Naive B cell (primary cell): ENCODE results near the gene MLLT6. TPM values are rescaled to one million over a fixed set of nuclear protein-coding genes. Genes with fewer than 3 reads are reported as not detected.

Experiments used
- ATAC-seq, 2 donors: fragments of 150-1000 bp; cut with Tn5 transposase; 2 replicates each; pipeline ENCODE4 v1.10.0; 2021; ENCODE audit warnings: low read depth in 2 of 2, mild to moderate bottlenecking in 2 of 2, moderate library complexity in 2 of 2
- DNase-seq: peaks from one replicate; pipeline ENCODE4 v3.0.0; 2022
- H3K27ac Mint-ChIP-seq, 6 donors: one replicate each; pipeline ENCODE4 v1.8.0; 2020 to 2022; ENCODE audit warnings: mild to moderate bottlenecking in 6 of 6, mixed read lengths in 6 of 6, moderate library complexity in 5 of 6, inconsistent platforms in 2 of 6
- H3K27me3 Mint-ChIP-seq, 3 donors: one replicate each; pipeline ENCODE4 v1.8.0; 2021 to 2022; ENCODE audit warnings: mixed read lengths in 3 of 3, mild to moderate bottlenecking in 1 of 3
- H3K36me3 Mint-ChIP-seq, 2 donors: one replicate each; pipeline ENCODE4 v1.8.0; 2020 to 2022; ENCODE audit warnings: mixed read lengths in 2 of 2, inconsistent platforms in 1 of 2, mild to moderate bottlenecking in 1 of 2
- H3K4me1 Mint-ChIP-seq, 3 donors: one replicate each; pipeline ENCODE4 v1.8.0; 2020 to 2022; ENCODE audit warnings: mixed read lengths in 3 of 3, inconsistent platforms in 1 of 3, mild to moderate bottlenecking in 1 of 3, moderate library complexity in 1 of 3
- H3K4me3 Mint-ChIP-seq, 8 donors: one replicate each; pipeline ENCODE4 v1.8.0; 2020 to 2022; ENCODE audit warnings: mild to moderate bottlenecking in 8 of 8, mixed read lengths in 8 of 8, moderate library complexity in 8 of 8, inconsistent platforms in 2 of 8
- H3K9me3 Mint-ChIP-seq, 7 donors: one replicate each; pipeline ENCODE4 v1.8.0; 2020 to 2022; ENCODE audit warnings: mixed read lengths in 7 of 7, mild to moderate bottlenecking in 5 of 7, inconsistent platforms in 2 of 7, moderate library complexity in 1 of 7
- polyA plus RNA-seq, 6 donors: library from polyadenylated mRNA; unstranded; fragments of 300-500 nt; fragmentation: Illumina TruSeq; gene quantifications; one replicate each; pipeline ENCODE4 v1.2.3, GENCODE V29; 2021; ENCODE audit warnings: low read depth in 6 of 6

MLLT6 gene
- polyA plus RNA-seq, 6 donors from 2014 or later = 1.7 to 9.0 (median 4.7) TPM

DNA sequence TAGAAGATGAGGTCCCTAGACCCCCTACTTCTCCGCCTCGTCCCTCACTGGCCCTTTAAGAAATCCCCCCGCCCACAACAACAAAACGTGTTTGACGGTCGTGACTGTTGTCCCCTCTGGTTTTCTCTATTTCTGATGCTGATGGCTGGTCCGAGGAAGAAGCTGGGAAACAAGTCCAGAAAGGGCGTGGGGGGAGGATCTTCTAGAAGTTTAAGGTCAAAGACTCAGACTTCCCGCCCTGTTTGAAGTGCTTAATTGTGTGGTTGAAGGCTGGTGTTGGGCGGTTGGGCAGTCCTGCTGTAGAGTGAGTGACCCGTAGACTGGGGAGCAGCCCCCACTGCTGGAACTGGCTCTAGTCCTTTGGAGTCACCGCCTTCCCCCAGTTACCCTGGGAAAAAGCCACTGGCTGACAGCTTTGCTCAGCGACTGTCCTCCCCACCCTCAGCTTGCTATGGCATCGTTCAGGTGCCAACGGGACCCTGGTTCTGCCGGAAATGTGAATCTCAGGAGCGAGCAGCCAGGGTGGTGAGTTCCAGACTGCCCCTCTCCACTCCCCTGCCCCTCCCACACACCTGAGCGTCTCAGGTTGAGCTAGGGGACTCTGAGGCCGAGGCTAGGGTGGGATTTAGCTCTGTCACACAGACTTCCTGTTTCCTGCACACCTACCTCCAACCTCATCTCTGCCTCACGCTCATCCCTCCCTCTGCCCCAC, 1.6 kb downstream of the MLLT6 start:
- no peak for ATAC-seq
- no peaks in the 10 kb centered on the region for H3K27me3 Mint-ChIP-seq

GRCh38 chr17:38707678-38708351, 2.7 kb downstream of the MLLT6 start:
- Mint-ChIP-seq H3K27ac (peak overlapping the region in 4 of 6 donors; percentile 24 to 59 (median 58)), H3K27me3 (no peaks in the 10 kb centered on the region), H3K4me3 (peak overlapping the region in 6 of 8 donors; percentile 48 to 98 (median 72)), H3K4me1 (peaks cover 57 to 73% (median 63%) of the 10 kb centered on the region in 3 donors), H3K9me3 (no peaks in the 10 kb centered on the region), H3K36me3 (peaks cover 0 to 16% of the 10 kb centered on the region in 2 donors)
- DNase-seq (no peak), ATAC-seq (no peak)

More for the DNA sequence above, 1.6 kb downstream of the MLLT6 start:
- Mint-ChIP-seq H3K4me1 (peaks cover 59 to 75% (median 65%) of the 10 kb centered on the region in 3 donors), H3K36me3 (peaks cover 0 to 16% of the 10 kb centered on the region in 2 donors), H3K4me3 (peak overlapping the region; percentile 86 to 98 (median 95)), H3K27ac (peak overlapping the region; percentile 67 to 97 (median 92)), H3K9me3 (no peaks in the 10 kb centered on the region)
- DNase-seq = peak; percentile 29

DNA sequence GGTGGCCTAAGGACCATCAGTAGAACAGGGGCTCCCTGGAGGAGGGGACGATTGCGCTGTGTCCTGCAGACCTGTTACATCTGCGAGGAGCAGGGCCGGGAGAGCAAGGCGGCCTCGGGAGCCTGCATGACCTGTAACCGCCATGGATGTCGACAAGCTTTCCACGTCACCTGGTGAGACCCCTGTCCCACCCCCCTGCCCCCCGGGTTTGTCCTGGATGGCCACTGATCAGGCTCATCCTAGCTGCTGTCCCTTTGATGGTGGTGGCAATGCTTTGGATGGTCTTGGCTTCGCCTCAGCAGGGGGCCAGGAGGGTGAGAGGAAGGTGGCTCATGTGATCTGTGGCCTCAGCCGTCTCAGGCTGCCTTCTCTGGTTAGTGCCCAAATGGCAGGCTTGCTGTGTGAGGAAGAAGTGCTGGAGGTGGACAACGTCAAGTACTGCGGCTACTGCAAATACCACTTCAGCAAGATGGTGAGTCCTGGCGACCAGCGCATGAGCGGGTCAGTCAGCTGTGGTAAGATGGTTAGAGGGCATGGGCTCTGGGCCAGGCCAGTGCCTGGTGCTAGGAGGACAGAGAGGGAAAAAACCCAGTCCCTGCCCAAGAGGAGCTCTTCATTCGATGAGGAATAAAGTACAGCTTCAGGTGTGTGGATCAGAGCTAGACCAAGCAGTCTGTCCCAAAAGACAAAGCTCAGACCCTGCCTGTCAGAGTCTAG, 4.2 kb downstream of the MLLT6 start:
- H3K36me3 Mint-ChIP-seq = peaks cover 0 to 16% of the 10 kb centered on the region in 2 donors
- H3K4me3 Mint-ChIP-seq = peak overlapping the region in 2 of 8 donors; percentile 14 to 56
- peak overlapping the region in 3 of 6 donors; percentile 13 to 81 (median 49) for H3K27ac Mint-ChIP-seq
- no peaks in the 10 kb centered on the region for H3K27me3 Mint-ChIP-seq
- H3K9me3 Mint-ChIP-seq = no peaks in the 10 kb centered on the region
- ATAC-seq (no peak), DNase-seq (no peak)
- H3K4me1 Mint-ChIP-seq = peaks cover 52 to 64% (median 57%) of the 10 kb centered on the region in 3 donors

DNA sequence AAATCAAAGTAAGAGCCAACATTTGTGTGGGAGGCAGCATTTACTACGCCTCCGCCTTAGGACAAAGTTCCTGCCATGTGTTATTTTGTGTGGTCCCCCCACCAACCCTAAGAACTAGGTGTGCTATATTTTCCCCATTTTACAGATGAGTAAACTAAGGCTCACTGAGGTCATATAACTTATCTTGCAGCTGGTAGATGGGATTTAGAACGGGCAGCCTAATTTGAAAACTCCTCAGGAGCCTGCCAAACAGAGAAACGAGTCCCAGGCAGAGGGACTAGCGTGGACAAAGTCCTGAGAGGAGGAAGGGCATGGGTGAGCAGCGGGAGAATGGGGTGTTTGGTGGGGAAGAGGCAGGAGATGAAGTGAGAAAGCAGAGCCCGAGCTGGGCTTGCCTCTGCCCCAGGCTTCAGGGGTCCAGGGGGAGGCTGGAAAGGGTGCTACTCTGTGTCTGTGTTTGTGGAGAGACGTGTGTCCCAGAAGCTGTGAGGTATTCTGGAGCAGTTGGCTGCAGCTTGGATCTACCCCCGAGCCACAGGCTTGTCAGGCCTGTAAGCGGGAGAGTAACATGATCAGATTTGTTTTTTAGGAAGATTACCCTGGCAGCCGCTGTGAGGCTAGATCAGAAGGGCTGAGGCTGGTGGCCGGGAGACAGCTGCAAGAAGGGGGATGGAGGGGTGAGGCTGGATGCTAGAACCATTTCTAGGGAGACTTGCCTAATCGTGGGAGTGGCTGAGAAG, 5.0 kb downstream of the MLLT6 start:
- DNase-seq = no peak
- Mint-ChIP-seq H3K4me3 (peak overlapping the region in 1 of 8 donors; percentile 56), H3K27me3 (no peaks in the 10 kb centered on the region), H3K27ac (peak overlapping the region in 1 of 6 donors; percentile 49), H3K9me3 (no peaks in the 10 kb centered on the region), H3K36me3 (peaks cover 0 to 16% of the 10 kb centered on the region in 2 donors), H3K4me1 (peaks cover 53 to 63% (median 59%) of the 10 kb centered on the region in 3 donors)
- ATAC-seq = no peak

DNA sequence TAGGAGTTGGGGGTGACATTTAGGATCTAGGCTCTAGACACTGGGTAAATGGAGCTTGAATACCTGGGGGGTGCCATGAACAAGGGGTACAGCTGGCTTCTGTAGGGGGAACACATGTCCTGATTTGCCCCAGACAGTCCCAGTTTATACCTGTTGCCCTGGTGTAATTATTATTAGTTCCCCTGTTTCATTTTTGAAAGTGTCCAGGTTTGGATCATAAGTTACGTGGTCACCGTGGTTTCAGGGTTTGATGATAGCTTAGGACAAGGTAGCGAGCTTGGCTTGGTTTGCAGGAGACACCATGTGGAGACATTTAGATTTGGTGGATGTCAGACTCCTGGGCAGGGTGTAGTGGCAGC, 5.5 kb downstream of the MLLT6 start:
- H3K27ac Mint-ChIP-seq = peak overlapping the region in 2 of 6 donors; percentile 10 to 15
- H3K4me1 Mint-ChIP-seq = peaks cover 57 to 68% (median 64%) of the 10 kb centered on the region in 3 donors
- peaks cover 0 to 18% of the 10 kb centered on the region in 2 donors for H3K36me3 Mint-ChIP-seq
- ATAC-seq (no peak), DNase-seq (no peak)
- no peaks in the 10 kb centered on the region for H3K27me3 Mint-ChIP-seq
- no peaks in the 10 kb centered on the region for H3K9me3 Mint-ChIP-seq
- peak overlapping the region in 2 of 8 donors; percentile 23 to 35 for H3K4me3 Mint-ChIP-seq

DNA sequence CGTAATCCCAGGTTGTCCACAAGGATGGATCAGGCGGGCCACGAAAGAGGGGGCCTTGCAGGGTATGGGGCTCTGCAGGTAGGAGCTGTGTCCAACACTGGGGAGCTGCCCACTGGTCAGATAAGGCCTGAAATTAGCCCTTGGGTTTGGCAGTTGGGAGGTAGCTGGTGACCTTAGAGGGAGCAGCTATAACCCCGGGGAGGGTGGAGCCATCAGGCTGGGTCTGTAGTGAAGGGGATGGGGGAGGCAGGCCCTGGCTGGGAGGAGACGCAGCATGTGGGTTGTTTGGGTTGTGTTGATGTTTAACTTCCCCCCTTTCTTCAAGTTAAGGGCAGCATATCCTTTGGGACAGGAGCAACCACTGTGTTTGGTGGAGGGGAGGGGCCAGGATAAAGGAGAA, 5.9 kb downstream of the MLLT6 start:
- no peaks in the 10 kb centered on the region for H3K27me3 Mint-ChIP-seq
- H3K36me3 Mint-ChIP-seq = peaks cover 0 to 22% of the 10 kb centered on the region in 2 donors
- peaks cover 59 to 69% (median 65%) of the 10 kb centered on the region in 3 donors for H3K4me1 Mint-ChIP-seq
- H3K4me3 Mint-ChIP-seq = no peak overlapping the region
- H3K27ac Mint-ChIP-seq = peak overlapping the region in 2 of 6 donors; percentile 53 to 60
- no peaks in the 10 kb centered on the region for H3K9me3 Mint-ChIP-seq
- DNase-seq (no peak), ATAC-seq (no peak)

- peaks cover 0 to 30% of the 10 kb centered on the region in 2 donors for H3K36me3 Mint-ChIP-seq
- H3K4me3 Mint-ChIP-seq = no peak overlapping the region
- peak overlapping the region in 2 of 6 donors; percentile 53 to 60 for H3K27ac Mint-ChIP-seq
- no peaks in the 10 kb centered on the region for H3K27me3 Mint-ChIP-seq
- peaks cover 50 to 60% (median 55%) of the 10 kb centered on the region in 3 donors for H3K4me1 Mint-ChIP-seq
- no peak for ATAC-seq
- DNase-seq = no peak
- no peaks in the 10 kb centered on the region for H3K9me3 Mint-ChIP-seq
Observed at GRCh38 chr17:38711792-38712571, 6.9 kb downstream of the MLLT6 start.

- H3K27ac Mint-ChIP-seq = peak overlapping the region in 1 of 6 donors; percentile 42
- no peak for DNase-seq
- no peak overlapping the region for H3K4me3 Mint-ChIP-seq
- no peak for ATAC-seq
- H3K4me1 Mint-ChIP-seq = peaks cover 47 to 56% (median 49%) of the 10 kb centered on the region in 3 donors
- no peaks in the 10 kb centered on the region for H3K9me3 Mint-ChIP-seq
- H3K36me3 Mint-ChIP-seq = peaks cover 0 to 36% of the 10 kb centered on the region in 2 donors
- H3K27me3 Mint-ChIP-seq = no peaks in the 10 kb centered on the region
Observed at GRCh38 chr17:38712593-38712992, 7.5 kb downstream of the MLLT6 start.

GRCh38 chr17:38713456-38714075, 8.5 kb downstream of the MLLT6 start:
- H3K27ac Mint-ChIP-seq = no peak overlapping the region
- H3K9me3 Mint-ChIP-seq = no peaks in the 10 kb centered on the region
- peaks cover 0 to 40% of the 10 kb centered on the region in 2 donors for H3K36me3 Mint-ChIP-seq
- ATAC-seq = no peak
- H3K4me1 Mint-ChIP-seq = peaks cover 40 to 59% (median 43%) of the 10 kb centered on the region in 3 donors
- peak overlapping the region in 1 of 8 donors; percentile 10 for H3K4me3 Mint-ChIP-seq
- no peaks in the 10 kb centered on the region for H3K27me3 Mint-ChIP-seq
- no peak for DNase-seq

DNA sequence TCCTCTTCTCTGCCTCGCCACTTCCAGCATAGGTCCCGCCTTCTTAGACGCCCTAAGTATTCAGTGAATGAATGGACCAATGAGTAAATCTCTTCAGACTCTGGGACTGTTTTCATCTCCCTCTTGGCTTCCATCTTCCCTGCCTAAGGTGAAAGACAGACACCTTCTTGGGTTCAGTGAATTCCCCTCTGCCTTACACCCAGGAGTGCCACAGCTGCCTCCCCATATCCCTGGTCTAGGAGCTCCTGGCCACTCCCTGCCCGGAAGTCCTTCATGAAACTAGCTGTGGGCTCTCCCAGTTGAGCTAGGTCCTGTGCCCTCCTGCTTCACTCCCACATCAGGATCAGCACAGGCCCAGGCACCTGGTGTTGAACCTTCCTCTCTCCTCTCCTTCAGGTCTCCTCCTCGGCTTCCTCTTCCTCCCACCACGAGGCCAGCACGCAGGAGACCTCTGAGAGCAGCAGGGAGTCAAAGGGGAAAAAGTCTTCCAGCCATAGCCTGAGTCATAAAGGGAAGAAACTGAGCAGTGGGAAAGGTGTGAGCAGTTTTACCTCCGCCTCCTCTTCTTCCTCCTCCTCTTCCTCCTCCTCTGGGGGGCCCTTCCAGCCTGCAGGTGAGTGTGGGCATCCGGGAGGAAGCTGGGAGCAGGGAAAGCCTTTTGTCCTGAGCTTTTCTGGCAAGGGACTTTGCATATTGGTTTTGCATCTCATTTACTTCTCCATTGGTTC, 10.3 kb downstream of the MLLT6 start:
- Mint-ChIP-seq H3K4me3 (no peak overlapping the region), H3K36me3 (peaks cover 0 to 34% of the 10 kb centered on the region in 2 donors), H3K27me3 (no peaks in the 10 kb centered on the region), H3K4me1 (peaks cover 29 to 50% (median 31%) of the 10 kb centered on the region in 3 donors), H3K9me3 (no peaks in the 10 kb centered on the region), H3K27ac (peak overlapping the region in 2 of 6 donors; percentile 54 to 81)
- no peak for ATAC-seq
- DNase-seq = no peak

- Mint-ChIP-seq H3K27me3 (no peaks in the 10 kb centered on the region), H3K27ac (no peak overlapping the region), H3K9me3 (no peaks in the 10 kb centered on the region), H3K4me3 (no peak overlapping the region), H3K36me3 (peaks cover 0 to 39% of the 10 kb centered on the region in 2 donors), H3K4me1 (peaks cover 26 to 46% (median 30%) of the 10 kb centered on the region in 3 donors)
- DNase-seq (no peak), ATAC-seq (no peak)
Observed at GRCh38 chr17:38716368-38717005, 11.4 kb downstream of the MLLT6 start.
